SK-N-SH (cell line): ENCODE results near the gene TMPRSS5. TPM values are rescaled to one million over a fixed set of nuclear protein-coding genes. Genes with fewer than 3 reads are reported as not detected.

Experiments used
- CTCF ChIA-PET: fragments of 300-600, 350-600 bp; formaldehyde crosslinking; extraction: SDS; loops from one replicate; lab custom pipeline; 2021; lab: Yijun Ruan, JAX
- POLR2A ChIA-PET: fragments of 350-600 bp; sonication (Branson Sonifier 250); formaldehyde crosslinking; extraction: SDS; loops from one replicate; lab custom pipeline; 2020; ENCODE audit warnings: antibody characterized with exemption, inconsistent platforms; lab: Yijun Ruan, JAX
- DNase-seq: peaks from one replicate; pipeline ENCODE4 v3.0.0; 2012
- H2AFZ ChIP-seq: fragments of 200-600 bp; sonication (generic); 2 replicates; pipeline ENCODE4 v1.8.1; 2016; ENCODE audit warnings: antibody characterized with exemption, mild to moderate bottlenecking, low read depth
- H3F3A ChIP-seq: fragments of 200-600 bp; sonication (generic); replicated peaks from 2 replicates; pipeline ENCODE3; 2016; ENCODE audit warnings: antibody characterized with exemption, mild to moderate bottlenecking; ENCODE audit not compliant: insufficient read depth
- H3K27ac ChIP-seq, 2 experiments: fragments of 200-500 bp in 1 of 2; fragments of 200-600 bp in 1 of 2; sonication (Bioruptor generic) in 1 of 2; sonication (generic), shearing (Covaris generic) in 1 of 2; 2 replicates each; pipeline versions ENCODE4 v1.5.1 to v1.6.1; 2014 to 2016; ENCODE audit warnings: low read depth in 2 of 2, inconsistent platforms in 1 of 2, low read length in 1 of 2, mild to moderate bottlenecking in 1 of 2, mixed read lengths in 1 of 2
- H3K27me3 ChIP-seq: fragments of 200-600 bp; sonication (generic), shearing (Covaris generic); 2 replicates; pipeline ENCODE4 v1.6.1; 2016; ENCODE audit warnings: mixed run types; ENCODE audit not compliant: insufficient read depth
- H3K36me3 ChIP-seq, 2 experiments: fragments of 200-500 bp in 1 of 2; fragments of 200-600 bp in 1 of 2; sonication (Bioruptor generic) in 1 of 2; sonication (generic) in 1 of 2; replicated peaks in 1 of 2; 2 replicates each; pipeline versions ENCODE3 to v1.5.1; 2014 to 2016; ENCODE audit warnings: low read length in 1 of 2, mild to moderate bottlenecking in 1 of 2; ENCODE audit not compliant: insufficient read depth in 2 of 2, control insufficient read depth in 1 of 2
- H3K4me1 ChIP-seq, 2 experiments: fragments of 200-500 bp in 1 of 2; fragments of 200-600 bp in 1 of 2; sonication (Bioruptor generic) in 1 of 2; sonication (generic), shearing (Covaris generic) in 1 of 2; 2 replicates each; pipeline versions ENCODE4 v1.5.1 to v1.6.1; 2014 to 2016; ENCODE audit warnings: low read depth in 1 of 2, low read length in 1 of 2, mixed run types in 1 of 2; ENCODE audit not compliant: insufficient read depth in 2 of 2, control insufficient read depth in 1 of 2
- H3K4me2 ChIP-seq: fragments of 200-600 bp; sonication (generic), shearing (Covaris generic); 2 replicates; pipeline ENCODE4 v1.6.1; 2017; ENCODE audit warnings: mixed run types
- H3K4me3 ChIP-seq, 2 experiments: fragments of 200-500 bp in 1 of 2; fragments of 200-600 bp in 1 of 2; sonication (Bioruptor generic) in 1 of 2; sonication (generic), shearing (Covaris generic) in 1 of 2; 2 replicates each; pipeline versions ENCODE4 v1.5.1 to v1.8.1; 2014 to 2016; ENCODE audit warnings: low read depth in 2 of 2, inconsistent platforms in 1 of 2, low read length in 1 of 2, mild to moderate bottlenecking in 1 of 2, mixed read lengths in 1 of 2, moderate library complexity in 1 of 2
- H3K79me2 ChIP-seq: fragments of 200-600 bp; sonication (generic); 2 replicates; pipeline ENCODE4 v1.8.1; 2017; ENCODE audit warnings: mild to moderate bottlenecking; ENCODE audit not compliant: insufficient read depth
- H3K9ac ChIP-seq: fragments of 200-600 bp; sonication (generic); 2 replicates; pipeline ENCODE4 v1.6.1; 2017; ENCODE audit warnings: mixed run types
- H3K9me2 ChIP-seq: fragments of 200-600 bp; sonication (generic); 2 replicates; pipeline ENCODE4 v1.6.1; 2017; ENCODE audit warnings: mixed run types
- H3K9me3 ChIP-seq: fragments of 200-600 bp; sonication (generic); 2 replicates; pipeline ENCODE4 v1.6.1; 2017; ENCODE audit warnings: mixed run types, mild to moderate bottlenecking, moderate library complexity
- H4K20me1 ChIP-seq: fragments of 200-600 bp; sonication (generic); 2 replicates; pipeline ENCODE4 v1.6.1; 2017; ENCODE audit warnings: mild to moderate bottlenecking, mixed run types; ENCODE audit not compliant: insufficient read depth
- EP300 ChIP-seq, 2 experiments: IDR thresholded peaks; 2 replicates each; pipeline versions ENCODE4 v1.4.0 to v1.6.1; 2012; ENCODE audit warnings: borderline replicate concordance in 1 of 2, low read depth in 1 of 2, low read length in 1 of 2
- FOXJ3 ChIP-seq: sonication (generic); formaldehyde crosslinking; IDR thresholded peaks from 2 replicates; pipeline ENCODE4 v1.5.1; 2020; ENCODE audit warnings: mild to moderate bottlenecking, missing genetic modification reagents
- MXI1 ChIP-seq: IDR thresholded peaks from 2 replicates; pipeline ENCODE4 v1.6.1; 2012; ENCODE audit warnings: mild to moderate bottlenecking, low read depth, low read length, improper control_type of control experiment
- NRF1 ChIP-seq: IDR thresholded peaks from 2 replicates; pipeline ENCODE4 v1.6.1; 2012; ENCODE audit warnings: low read depth, mild to moderate bottlenecking, low read length
- POLR2AphosphoS5 ChIP-seq: IDR thresholded peaks from 2 replicates; pipeline ENCODE4 v1.6.1; 2012; ENCODE audit warnings: low read depth, low read length
- SIN3A ChIP-seq: IDR thresholded peaks from 2 replicates; pipeline ENCODE4 v1.6.1; 2012; ENCODE audit warnings: low read depth, mild to moderate bottlenecking, low read length, moderate library complexity, borderline replicate concordance
- TEAD4 ChIP-seq: IDR thresholded peaks from 2 replicates; pipeline ENCODE4 v1.4.0; 2012; ENCODE audit warnings: mild to moderate bottlenecking, borderline replicate concordance; ENCODE audit not compliant: insufficient read depth
- WGBS: methylation state at CpG from one replicate; pipeline ENCODE4 v1.1.6; 2017; ENCODE audit warnings: low lambda C conversion rate; 5-methylcytosine and 5-hydroxymethylcytosine counted together
- polyA plus RNA-seq, 3 experiments: library from polyadenylated mRNA; depleted of rRNA; stranded (reverse); fragments of >200 nt; gene quantifications; 2 replicates each; pipeline ENCODE4 v1.2.3, GENCODE V29; 2012
- TF ChIP-seq, protein P1 (sequence below): IDR thresholded peaks from 2 replicates; pipeline ENCODE4 v1.6.1; 2012; ENCODE audit warnings: mild to moderate bottlenecking, low read depth, low read length, moderate library complexity
- TF ChIP-seq, protein P2 (sequence below): IDR thresholded peaks from 2 replicates; pipeline ENCODE4; 2012
- TF ChIP-seq, protein P3 (sequence below): fragments of 150-350 bp; IDR thresholded peaks from 2 replicates; pipeline ENCODE4 v1.6.1; 2017; ENCODE audit warnings: antibody characterized with exemption, low read length, low read depth, borderline replicate concordance
- TF ChIP-seq, protein P4 (sequence below): IDR thresholded peaks from 2 replicates; pipeline ENCODE4 v1.4.0; 2012; ENCODE audit warnings: low read depth

TMPRSS5 gene
- polyA plus RNA-seq, 1 of the 3 experiments (the other 2 are of a cell fraction), result 0.28 TPM

DNA sequence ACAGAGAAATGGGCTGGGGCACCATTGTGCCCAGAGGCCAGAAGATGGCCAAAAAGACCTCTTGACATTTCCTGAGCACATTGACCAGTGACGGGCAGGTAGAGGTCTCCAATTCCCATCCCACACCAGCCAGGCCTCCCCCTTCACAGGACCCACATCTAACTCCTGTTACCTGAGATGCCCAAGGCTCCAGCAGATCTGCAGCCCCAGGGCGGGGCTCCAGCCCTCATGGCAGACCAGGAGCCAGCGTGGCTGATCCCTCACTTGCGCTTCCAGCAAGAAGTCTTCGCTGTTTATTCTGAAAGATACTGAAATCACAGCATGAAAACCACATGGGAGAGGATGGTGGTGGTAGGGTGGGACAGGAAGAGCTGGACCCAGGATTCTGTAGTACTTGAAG lies 9.0 kb downstream of the TMPRSS5 start (continued):
- TF ChIP-seq, protein P1, sequence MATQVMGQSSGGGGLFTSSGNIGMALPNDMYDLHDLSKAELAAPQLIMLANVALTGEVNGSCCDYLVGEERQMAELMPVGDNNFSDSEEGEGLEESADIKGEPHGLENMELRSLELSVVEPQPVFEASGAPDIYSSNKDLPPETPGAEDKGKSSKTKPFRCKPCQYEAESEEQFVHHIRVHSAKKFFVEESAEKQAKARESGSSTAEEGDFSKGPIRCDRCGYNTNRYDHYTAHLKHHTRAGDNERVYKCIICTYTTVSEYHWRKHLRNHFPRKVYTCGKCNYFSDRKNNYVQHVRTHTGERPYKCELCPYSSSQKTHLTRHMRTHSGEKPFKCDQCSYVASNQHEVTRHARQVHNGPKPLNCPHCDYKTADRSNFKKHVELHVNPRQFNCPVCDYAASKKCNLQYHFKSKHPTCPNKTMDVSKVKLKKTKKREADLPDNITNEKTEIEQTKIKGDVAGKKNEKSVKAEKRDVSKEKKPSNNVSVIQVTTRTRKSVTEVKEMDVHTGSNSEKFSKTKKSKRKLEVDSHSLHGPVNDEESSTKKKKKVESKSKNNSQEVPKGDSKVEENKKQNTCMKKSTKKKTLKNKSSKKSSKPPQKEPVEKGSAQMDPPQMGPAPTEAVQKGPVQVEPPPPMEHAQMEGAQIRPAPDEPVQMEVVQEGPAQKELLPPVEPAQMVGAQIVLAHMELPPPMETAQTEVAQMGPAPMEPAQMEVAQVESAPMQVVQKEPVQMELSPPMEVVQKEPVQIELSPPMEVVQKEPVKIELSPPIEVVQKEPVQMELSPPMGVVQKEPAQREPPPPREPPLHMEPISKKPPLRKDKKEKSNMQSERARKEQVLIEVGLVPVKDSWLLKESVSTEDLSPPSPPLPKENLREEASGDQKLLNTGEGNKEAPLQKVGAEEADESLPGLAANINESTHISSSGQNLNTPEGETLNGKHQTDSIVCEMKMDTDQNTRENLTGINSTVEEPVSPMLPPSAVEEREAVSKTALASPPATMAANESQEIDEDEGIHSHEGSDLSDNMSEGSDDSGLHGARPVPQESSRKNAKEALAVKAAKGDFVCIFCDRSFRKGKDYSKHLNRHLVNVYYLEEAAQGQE, result no peak
- TF ChIP-seq, protein P2, sequence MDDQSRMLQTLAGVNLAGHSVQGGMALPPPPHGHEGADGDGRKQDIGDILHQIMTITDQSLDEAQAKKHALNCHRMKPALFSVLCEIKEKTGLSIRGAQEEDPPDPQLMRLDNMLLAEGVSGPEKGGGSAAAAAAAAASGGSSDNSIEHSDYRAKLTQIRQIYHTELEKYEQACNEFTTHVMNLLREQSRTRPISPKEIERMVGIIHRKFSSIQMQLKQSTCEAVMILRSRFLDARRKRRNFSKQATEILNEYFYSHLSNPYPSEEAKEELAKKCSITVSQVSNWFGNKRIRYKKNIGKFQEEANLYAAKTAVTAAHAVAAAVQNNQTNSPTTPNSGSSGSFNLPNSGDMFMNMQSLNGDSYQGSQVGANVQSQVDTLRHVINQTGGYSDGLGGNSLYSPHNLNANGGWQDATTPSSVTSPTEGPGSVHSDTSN, result no peak
- TF ChIP-seq POLR2AphosphoS5, result no peak

DNA sequence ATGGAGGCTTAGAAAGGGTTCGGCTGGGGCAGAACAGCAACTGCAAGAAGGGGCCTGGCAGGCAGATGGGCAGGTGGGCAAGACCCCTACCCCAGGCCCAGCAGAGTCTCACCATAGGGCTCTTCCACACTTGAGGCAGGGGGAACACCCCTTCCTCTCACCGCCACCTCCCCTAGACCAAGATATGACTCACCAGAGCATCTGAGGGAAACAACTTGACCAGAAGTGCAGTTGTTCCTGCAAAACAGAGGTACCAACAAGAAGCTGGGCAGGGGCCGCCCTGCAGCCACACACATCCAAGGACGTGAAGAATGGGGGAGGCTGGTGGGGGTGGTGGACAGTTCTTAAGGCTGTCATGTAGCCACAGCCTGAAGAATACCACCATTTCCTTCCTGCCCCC lies 10.9 kb downstream of the TMPRSS5 start:
- 70% methylated on average over 4 of the region's 4 CpGs for WGBS
- CTCF ChIA-PET, result no interaction called here
- no peaks in the 10 kb centered on the region for H3K9me3 ChIP-seq
- no peak overlapping the region for H3K4me2 ChIP-seq
- no peak overlapping the region for H3K27ac ChIP-seq
- no peak overlapping the region for H2AFZ ChIP-seq
- no peaks in the 10 kb centered on the region for H3F3A ChIP-seq
- POLR2A ChIA-PET, result no interaction called here
- H3K9ac ChIP-seq, result no peak overlapping the region
- TF ChIP-seq TEAD4 (no peak), FOXJ3 (CRISPR knock-in tag) (no peak), EP300 (IDR thresholded peaks at IDR 0.05; ENCODE audit: borderline replicate concordance in 1 of 2, low read depth in 1 of 2, low read length in 1 of 2) (no peak), SIN3A (no peak), MXI1 (no peak), NRF1 (no peak)
- TF ChIP-seq, protein P3, sequence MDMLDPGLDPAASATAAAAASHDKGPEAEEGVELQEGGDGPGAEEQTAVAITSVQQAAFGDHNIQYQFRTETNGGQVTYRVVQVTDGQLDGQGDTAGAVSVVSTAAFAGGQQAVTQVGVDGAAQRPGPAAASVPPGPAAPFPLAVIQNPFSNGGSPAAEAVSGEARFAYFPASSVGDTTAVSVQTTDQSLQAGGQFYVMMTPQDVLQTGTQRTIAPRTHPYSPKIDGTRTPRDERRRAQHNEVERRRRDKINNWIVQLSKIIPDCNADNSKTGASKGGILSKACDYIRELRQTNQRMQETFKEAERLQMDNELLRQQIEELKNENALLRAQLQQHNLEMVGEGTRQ, result no peak
- TF ChIP-seq, protein P4, sequence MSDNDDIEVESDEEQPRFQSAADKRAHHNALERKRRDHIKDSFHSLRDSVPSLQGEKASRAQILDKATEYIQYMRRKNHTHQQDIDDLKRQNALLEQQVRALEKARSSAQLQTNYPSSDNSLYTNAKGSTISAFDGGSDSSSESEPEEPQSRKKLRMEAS, result no peak
- no peaks in the 10 kb centered on the region for H3K36me3 ChIP-seq
- no peak for DNase-seq
- no peaks in the 10 kb centered on the region for H3K9me2 ChIP-seq
- peaks cover 0 to 15% of the 10 kb centered on the region in 2 experiments; a peak in 1 of 4 replicates for H3K4me1 ChIP-seq
- no peak overlapping the region for H3K4me3 ChIP-seq
- H3K79me2 ChIP-seq, result no peaks in the 10 kb centered on the region
- no peaks in the 10 kb centered on the region for H4K20me1 ChIP-seq
- no peaks in the 10 kb centered on the region for H3K27me3 ChIP-seq
